ENCODE measurements around the gene PFDN6. TPM values are rescaled to one million over a fixed set of nuclear protein-coding genes. Genes with fewer than 3 reads are reported as not detected.
A peak's percentile ranks its signal among the peaks of the same experiment; 100 is the strongest.

The PFDN6 gene
- total and polyA plus RNA-seq, 2 of the 13 experiments (the other 11 are each of a cell fraction or from before 2014, with no cell fraction given): 75.5 to 87.0 TPM

- TF ChIP-seq AFF4 (CRISPR knock-in tag; IDR thresholded peaks at IDR 0.05) (0 out of 2 replicates have a peak, but pooled peaks have one; percentile 38), NCOA2 (CRISPR knock-in tag; IDR thresholded peaks at IDR 0.05) (peak; percentile 16; the same call in 1 of the 2 replicates), CBX5 (CRISPR knock-in tag; IDR thresholded peaks at IDR 0.05; ENCODE audit: borderline replicate concordance) (peak; percentile 39; the same call in 1 of the 2 replicates), STAT6 (CRISPR knock-in tag; IDR thresholded peaks at IDR 0.05; ENCODE audit: borderline replicate concordance) (no peak), ZNF331 (CRISPR knock-in tag; IDR thresholded peaks at IDR 0.05) (peak; percentile 42; the same call in 1 of the 2 replicates), CTCF (CRISPR knock-in tag; IDR thresholded peaks at IDR 0.05) (peak; percentile 63), FUBP1 (CRISPR knock-in tag; IDR thresholded peaks at IDR 0.05; ENCODE audit: borderline replicate concordance) (no peak), HMGXB4 (CRISPR knock-in tag; IDR thresholded peaks at IDR 0.05; ENCODE audit: borderline replicate concordance in 1 of 2, low read depth in 1 of 2) (peak; percentile 48 to 59; a peak in 3 of 4 replicates), PPARG (CRISPR knock-in tag; conservative IDR thresholded peaks at IDR 0.05) (0 out of 2 replicates have a peak, but pooled peaks have one; percentile 22), NCOR1 (IDR thresholded peaks at IDR 0.05; ENCODE audit: borderline replicate concordance, low read length) (peak; percentile 48), FOXA3 (CRISPR knock-in tag; IDR thresholded peaks at IDR 0.05) (peak; percentile 39), MYC (CRISPR knock-in tag; IDR thresholded peaks at IDR 0.05; ENCODE audit: borderline replicate concordance) (peak; percentile 59; the same call in 1 of the 2 replicates), NFYC (CRISPR knock-in tag; IDR thresholded peaks at IDR 0.05) (peak; percentile 12; the same call in 1 of the 2 replicates)
- TF ChIP-seq, protein P1, sequence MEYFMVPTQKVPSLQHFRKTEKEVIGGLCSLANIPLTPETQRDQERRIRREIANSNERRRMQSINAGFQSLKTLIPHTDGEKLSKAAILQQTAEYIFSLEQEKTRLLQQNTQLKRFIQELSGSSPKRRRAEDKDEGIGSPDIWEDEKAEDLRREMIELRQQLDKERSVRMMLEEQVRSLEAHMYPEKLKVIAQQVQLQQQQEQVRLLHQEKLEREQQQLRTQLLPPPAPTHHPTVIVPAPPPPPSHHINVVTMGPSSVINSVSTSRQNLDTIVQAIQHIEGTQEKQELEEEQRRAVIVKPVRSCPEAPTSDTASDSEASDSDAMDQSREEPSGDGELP (IDR thresholded peaks at IDR 0.05; ENCODE audit: borderline replicate concordance, low read depth): peak; percentile 28; the same call in 1 of the 2 replicates
Observed at GRCh38 chr6:33312361-33313104, 23.1 kb downstream of the PFDN6 start (continued).
